ENCODE results near the gene SOCS1. TPM values are rescaled to one million over a fixed set of nuclear protein-coding genes. Genes with fewer than 3 reads are reported as not detected.
A peak's percentile ranks its signal among the peaks of the same experiment; 100 is the strongest.

SOCS1 gene
- total and polyA plus RNA-seq, 9 of the 15 experiments (the other 6 are each of a cell fraction or from before 2014, with no cell fraction given) = 0.04 to 7.5 (median 2.3) TPM

GRCh38 chr16:11232852-11233726 is 22.9 kb downstream of the SOCS1 start (continued):
- TF ChIP-seq ZNF407 (IDR thresholded peaks at IDR 0.05; ENCODE audit: low read depth) (no peak), IFI16 (CRISPR knock-in tag; IDR thresholded peaks at IDR 0.05) (0 out of 2 replicates have a peak, but pooled peaks have one; percentile 55), CBX2 (IDR thresholded peaks at IDR 0.05; ENCODE audit: insufficient read depth, low read length, poor library complexity, severe bottlenecking) (no peak), PML (IDR thresholded peaks at IDR 0.05; ENCODE audit: low read length) (no peak), FOXA1 (IDR thresholded peaks at IDR 0.05; ENCODE audit: borderline replicate concordance) (no peak), ILF3 (IDR thresholded peaks at IDR 0.05; ENCODE audit: borderline replicate concordance) (no peak), HNRNPUL1 (IDR thresholded peaks at IDR 0.05; ENCODE audit: low read length) (no peak), KDM4B (IDR thresholded peaks at IDR 0.05; ENCODE audit: borderline replicate concordance in 2 of 2, low read depth in 1 of 2) (peak in 1 of 2 experiments; percentile 61; a peak in 1 of 4 replicates), PHF8 (IDR thresholded peaks at IDR 0.05; ENCODE audit: borderline replicate concordance, low read length) (peak; percentile 58; the same call in 1 of the 2 replicates), FOXJ3 (CRISPR knock-in tag; IDR thresholded peaks at IDR 0.05) (no peak), MTF1 (CRISPR knock-in tag; IDR thresholded peaks at IDR 0.05; ENCODE audit: borderline replicate concordance) (no peak), ATF4 (CRISPR knock-in tag; IDR thresholded peaks at IDR 0.05) (peak; percentile 0; the same call in 1 of the 2 replicates), MECOM (CRISPR knock-in tag; IDR thresholded peaks at IDR 0.05) (peak; percentile 89), ZNF75A (CRISPR knock-in tag; IDR thresholded peaks at IDR 0.05) (no peak), RBM25 (IDR thresholded peaks at IDR 0.05; ENCODE audit: low read depth, low read length, severe bottlenecking) (no peak), SMARCA4 (IDR thresholded peaks at IDR 0.05) (peak; percentile 53; the same call in 1 of the 2 replicates), ZNF354B (CRISPR knock-in tag; IDR thresholded peaks at IDR 0.05) (peak; percentile 34; the same call in 1 of the 2 replicates), ZNF696 (CRISPR knock-in tag; conservative IDR thresholded peaks at IDR 0.05) (no peak)

Measured in K562 (cell line).